Mesendoderm (in vitro differentiated cells): ENCODE data around the gene APMAP.

Experiments used
- DNase-seq: peaks from one replicate; pipeline ENCODE4 v3.0.0; 2013
- H2AK5ac ChIP-seq: 2 replicates; pipeline ENCODE4 v1.6.1; 2013; ENCODE audit warnings: low read length, inconsistent platforms
- H2BK120ac ChIP-seq: 2 replicates; pipeline ENCODE4 v1.6.1; 2013; ENCODE audit warnings: low read depth, mild to moderate bottlenecking, low read length, moderate library complexity, mixed read lengths
- H2BK15ac ChIP-seq: replicated peaks from 2 replicates; pipeline ENCODE4 v1.6.1; 2013; ENCODE audit warnings: low read depth, mild to moderate bottlenecking, moderate library complexity
- H2BK5ac ChIP-seq: 2 replicates; pipeline ENCODE4 v1.6.1; 2013; ENCODE audit warnings: low read length, inconsistent platforms
- H3K18ac ChIP-seq: 2 replicates; pipeline ENCODE4 v1.6.1; 2013; ENCODE audit warnings: mild to moderate bottlenecking, low read length, mixed read lengths
- H3K23ac ChIP-seq: one replicate; pipeline ENCODE4 v1.6.1; 2013; ENCODE audit warnings: low read length
- H3K27ac ChIP-seq: 2 replicates; pipeline ENCODE4 v1.5.1; 2013; ENCODE audit warnings: low read depth, mild to moderate bottlenecking, inconsistent platforms, low read length, moderate library complexity
- H3K27me3 ChIP-seq: 2 replicates; pipeline ENCODE4 v1.6.1; 2013; ENCODE audit warnings: low read length, control low read depth, mild to moderate bottlenecking, inconsistent platforms; ENCODE audit not compliant: insufficient read depth, poor library complexity
- H3K36me3 ChIP-seq: 2 replicates; pipeline ENCODE4 v1.6.1; 2013; ENCODE audit warnings: low read length, inconsistent platforms; ENCODE audit not compliant: control insufficient read depth, insufficient read depth
- H3K4ac ChIP-seq: one replicate; pipeline ENCODE4 v1.6.1; 2013; ENCODE audit warnings: low read depth, mild to moderate bottlenecking, low read length, moderate library complexity
- H3K4me1 ChIP-seq: 2 replicates; pipeline ENCODE4 v1.6.1; 2013; ENCODE audit warnings: low read depth, low read length, inconsistent platforms; ENCODE audit not compliant: control insufficient read depth
- H3K4me2 ChIP-seq: 2 replicates; pipeline ENCODE4 v1.6.1; 2013; ENCODE audit warnings: low read length
- H3K4me3 ChIP-seq: 2 replicates; pipeline ENCODE4 v1.5.1; 2013; ENCODE audit warnings: mild to moderate bottlenecking, low read length
- H3K56ac ChIP-seq: one replicate; pipeline ENCODE4 v1.6.1; 2013; ENCODE audit warnings: low read length
- H3K79me1 ChIP-seq: 2 replicates; pipeline ENCODE4 v1.6.1; 2013; ENCODE audit warnings: low read length, inconsistent platforms
- H3K79me2 ChIP-seq: 2 replicates; pipeline ENCODE4 v1.6.1; 2013; ENCODE audit warnings: mild to moderate bottlenecking, low read length; ENCODE audit not compliant: control insufficient read depth, insufficient read depth
- H3K9ac ChIP-seq: 2 replicates; pipeline ENCODE4 v1.6.1; 2013; ENCODE audit warnings: low read length, inconsistent platforms
- H4K5ac ChIP-seq: one replicate; pipeline ENCODE4 v1.6.1; 2013; ENCODE audit warnings: low read length
- H4K8ac ChIP-seq: one replicate; pipeline ENCODE4 v1.6.1; 2013; ENCODE audit warnings: low read depth, mild to moderate bottlenecking, control low read depth, low read length, moderate library complexity
- WGBS: extraction: QIAGEN DNeasy Blood & Tissue Kit; methylation state at CpG from one replicate; pipeline ENCODE4 v1.1.7; 2013; ENCODE audit warnings: low lambda C conversion rate, missing lambda C conversion rate; ENCODE audit not compliant: insufficient coverage; ENCODE audit errors: extremely low coverage; 5-methylcytosine and 5-hydroxymethylcytosine counted together

APMAP gene

DNA sequence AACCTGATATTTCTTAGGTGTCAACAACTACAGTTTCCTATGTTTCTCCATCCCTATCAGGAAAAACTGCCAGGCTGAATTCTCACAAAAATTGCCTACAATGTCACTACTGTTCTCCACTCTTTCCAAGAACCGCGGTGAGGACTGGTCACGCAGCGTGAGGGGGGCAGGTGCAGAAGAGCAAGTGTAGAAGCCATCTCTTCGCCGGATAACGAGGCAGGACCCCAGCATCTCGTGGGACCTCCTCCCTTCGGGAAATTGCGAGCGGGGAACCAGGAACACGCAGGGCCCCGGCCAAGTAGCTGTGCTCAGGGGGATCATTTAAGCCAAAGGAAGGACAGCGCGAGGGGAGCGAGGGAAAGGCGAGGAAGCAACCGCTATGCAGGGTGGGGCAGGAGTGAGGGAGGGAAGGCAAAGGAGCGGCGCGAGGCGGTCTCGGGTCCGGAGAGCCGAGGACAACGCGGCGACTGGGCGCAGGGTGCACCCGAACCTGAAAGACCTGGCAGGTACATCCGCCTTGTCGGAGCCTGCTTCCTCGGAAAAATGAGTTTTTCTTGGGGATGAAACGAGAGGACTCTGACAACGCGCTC, 559 bp downstream of the APMAP start:
- H2BK5ac ChIP-seq, result no peak overlapping the region
- H3K4me2 ChIP-seq, result peak overlapping the region; percentile 80
- no peak overlapping the region for H2BK120ac ChIP-seq
- peak overlapping the region; percentile 99 for H3K56ac ChIP-seq
- H4K5ac ChIP-seq, result no peak overlapping the region
- H2AK5ac ChIP-seq, result no peak overlapping the region
- H3K18ac ChIP-seq, result no peak overlapping the region
- peaks cover 16% of the 10 kb centered on the region for H3K79me1 ChIP-seq
- peak overlapping the region; percentile 93 for H3K4me3 ChIP-seq
- DNase-seq, result peak; percentile 30
- H4K8ac ChIP-seq, result no peak overlapping the region
- peak overlapping the region; percentile 85 for H3K23ac ChIP-seq
- H3K9ac ChIP-seq, result peak overlapping the region; percentile 92
- no peak overlapping the region for H3K27ac ChIP-seq
- H3K36me3 ChIP-seq, result no peaks in the 10 kb centered on the region
- no peak overlapping the region for H3K4ac ChIP-seq
- no CpG with 5 or more reads among the region's 36 CpGs for WGBS
- H3K27me3 ChIP-seq, result no peaks in the 10 kb centered on the region
- no peaks in the 10 kb centered on the region for H3K4me1 ChIP-seq
- peaks cover 13% of the 10 kb centered on the region for H3K79me2 ChIP-seq
- H2BK15ac ChIP-seq, result no peak overlapping the region

DNA sequence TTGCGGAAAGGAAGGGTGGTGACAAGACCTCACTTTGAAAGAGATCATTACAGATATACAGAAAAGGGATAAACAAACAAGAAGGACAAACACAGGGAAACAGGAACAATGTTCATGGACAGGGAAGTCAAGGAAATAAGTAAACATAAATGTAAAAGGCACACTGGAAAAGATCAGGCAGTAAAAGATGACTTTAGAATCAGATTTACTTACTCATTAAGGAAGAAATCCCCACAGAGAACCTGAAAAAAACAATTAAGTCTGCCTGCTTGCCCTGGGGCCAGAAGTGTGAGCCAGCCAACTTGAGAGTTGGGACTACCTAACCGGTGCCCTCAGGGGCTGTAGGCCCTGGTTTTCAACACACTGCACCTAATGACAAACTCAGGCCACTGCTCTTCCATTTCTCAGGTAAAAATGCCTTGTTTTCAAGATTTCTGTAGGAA, 1.7 kb downstream of the APMAP start:
- Histone ChIP-seq H3K56ac (no peak overlapping the region), H3K79me1 (peaks cover 24% of the 10 kb centered on the region), H3K4me2 (no peak overlapping the region), H2BK120ac (no peak overlapping the region), H3K27ac (no peak overlapping the region), H4K8ac (no peak overlapping the region), H3K9ac (no peak overlapping the region), H3K79me2 (peaks cover 21% of the 10 kb centered on the region), H3K4me3 (no peak overlapping the region), H3K18ac (no peak overlapping the region), H2AK5ac (no peak overlapping the region), H3K27me3 (no peaks in the 10 kb centered on the region), H3K23ac (no peak overlapping the region), H3K36me3 (no peaks in the 10 kb centered on the region), H2BK5ac (no peak overlapping the region), H4K5ac (no peak overlapping the region), H3K4me1 (no peaks in the 10 kb centered on the region), H2BK15ac (no peak overlapping the region), H3K4ac (no peak overlapping the region)
- WGBS, result no CpG with 5 or more reads among the region's 2 CpGs
- peak; percentile 59 for DNase-seq

DNA sequence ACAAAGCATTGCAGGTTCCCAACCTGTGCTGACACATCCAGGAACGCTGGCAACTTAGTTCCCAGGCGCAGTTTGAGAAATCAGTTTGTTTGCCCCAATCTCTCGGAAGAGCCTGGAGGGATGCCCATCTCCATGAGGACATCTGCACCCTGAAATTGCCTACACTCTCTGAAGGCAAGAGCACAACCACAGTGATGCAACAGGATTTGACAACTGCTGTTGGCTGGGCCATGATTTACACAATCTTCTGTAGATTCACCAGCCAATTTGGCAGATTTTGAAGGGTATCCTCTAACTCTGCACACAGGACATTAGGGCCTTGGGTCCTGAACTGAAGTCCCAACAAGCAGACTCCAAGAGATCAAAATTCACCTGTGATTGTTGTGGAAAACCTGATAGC, 3.4 kb downstream of the APMAP start:
- Histone ChIP-seq H3K18ac (no peak overlapping the region), H3K4me1 (no peaks in the 10 kb centered on the region), H3K4ac (no peak overlapping the region), H2BK5ac (no peak overlapping the region), H3K79me2 (peaks cover 23% of the 10 kb centered on the region), H3K36me3 (no peaks in the 10 kb centered on the region), H3K4me2 (no peak overlapping the region), H3K4me3 (no peak overlapping the region), H3K23ac (no peak overlapping the region), H3K79me1 (peaks cover 27% of the 10 kb centered on the region), H3K27ac (no peak overlapping the region), H2BK120ac (no peak overlapping the region), H2AK5ac (no peak overlapping the region), H3K27me3 (no peaks in the 10 kb centered on the region), H3K9ac (no peak overlapping the region), H4K5ac (no peak overlapping the region), H3K56ac (no peak overlapping the region), H2BK15ac (no peak overlapping the region), H4K8ac (no peak overlapping the region)
- no peak for DNase-seq
- WGBS, result no CpG with 5 or more reads among the region's 3 CpGs

DNA sequence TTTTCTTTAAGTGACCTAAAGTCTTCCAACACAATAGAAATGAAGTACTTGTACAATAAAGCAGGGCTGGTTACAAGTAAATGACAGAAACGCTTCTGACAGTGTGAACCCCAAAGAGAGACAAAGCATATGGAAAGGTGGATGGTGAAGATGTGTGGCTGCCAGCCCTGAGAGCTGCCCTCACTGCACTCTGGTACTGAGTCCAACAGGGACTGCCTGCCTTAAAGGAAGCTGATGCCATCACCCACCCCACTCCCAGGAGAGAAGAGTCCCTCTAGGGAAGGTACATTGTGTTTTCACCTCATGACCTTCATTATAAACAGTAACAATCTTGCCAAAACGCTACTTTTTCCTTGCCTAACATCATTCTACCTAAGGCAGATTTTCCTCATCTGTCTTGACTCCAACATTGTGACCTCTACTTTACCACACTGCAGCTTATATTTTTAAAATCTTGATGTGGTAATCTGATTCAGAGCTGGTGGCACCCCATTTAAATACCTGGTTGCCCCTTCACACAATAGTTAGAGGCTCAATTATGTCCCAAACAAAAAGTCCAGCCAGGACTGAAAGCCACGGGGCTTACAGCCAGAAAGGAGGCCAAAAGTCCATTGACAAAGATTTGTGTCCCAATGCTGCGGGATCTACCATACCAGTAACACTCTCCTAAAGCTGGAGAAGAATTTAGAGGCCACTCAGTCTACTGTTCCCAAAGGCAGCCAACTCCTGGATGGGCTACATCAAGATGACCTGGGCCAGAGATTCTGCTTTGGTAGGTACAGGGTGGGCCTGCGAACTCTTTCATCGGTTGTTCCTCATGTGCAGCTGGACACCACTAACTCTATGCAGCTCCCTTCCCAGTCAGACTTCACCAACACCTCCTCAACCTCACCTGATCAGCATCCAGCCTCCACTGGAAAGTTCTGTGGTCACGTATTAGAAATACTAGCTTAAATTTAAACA, 4.4 kb downstream of the APMAP start:
- Histone ChIP-seq H2BK5ac (no peak overlapping the region), H3K56ac (no peak overlapping the region), H3K9ac (no peak overlapping the region), H2AK5ac (no peak overlapping the region), H2BK120ac (no peak overlapping the region), H3K4me1 (no peaks in the 10 kb centered on the region), H3K4me2 (no peak overlapping the region), H3K4ac (no peak overlapping the region), H4K8ac (no peak overlapping the region), H3K18ac (no peak overlapping the region), H3K4me3 (no peak overlapping the region), H2BK15ac (no peak overlapping the region), H3K79me1 (peaks cover 27% of the 10 kb centered on the region), H3K79me2 (peaks cover 23% of the 10 kb centered on the region), H3K27ac (no peak overlapping the region), H3K36me3 (no peaks in the 10 kb centered on the region), H4K5ac (no peak overlapping the region), H3K27me3 (no peaks in the 10 kb centered on the region), H3K23ac (no peak overlapping the region)
- no peak for DNase-seq
- no CpG with 5 or more reads among the region's 7 CpGs for WGBS

DNA sequence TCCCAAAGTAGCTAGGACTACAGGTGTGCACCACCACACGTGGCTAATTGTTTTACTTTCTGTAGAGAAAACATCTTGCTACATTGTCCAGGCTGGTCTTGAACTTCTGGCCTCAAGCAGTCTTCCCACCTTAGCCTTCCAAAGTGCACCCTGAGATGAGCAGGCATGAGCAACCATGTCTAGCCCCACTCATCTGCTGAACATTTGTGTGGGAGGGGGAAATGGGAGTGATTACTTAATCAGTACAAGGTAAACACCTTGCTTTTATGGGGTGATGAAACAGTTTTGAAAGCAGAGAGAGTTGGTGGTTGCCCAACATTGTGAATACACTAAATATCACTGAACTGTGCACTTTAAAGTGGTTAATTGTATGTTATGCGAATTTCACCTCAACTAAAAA, 5.3 kb downstream of the APMAP start:
- Histone ChIP-seq H3K9ac (no peak overlapping the region), H3K23ac (no peak overlapping the region), H3K4me2 (no peak overlapping the region), H2BK15ac (no peak overlapping the region), H3K4ac (no peak overlapping the region), H3K18ac (no peak overlapping the region), H2AK5ac (no peak overlapping the region), H3K4me3 (no peak overlapping the region), H3K27me3 (no peaks in the 10 kb centered on the region), H3K79me2 (peaks cover 23% of the 10 kb centered on the region), H3K79me1 (peaks cover 29% of the 10 kb centered on the region), H2BK5ac (no peak overlapping the region), H4K5ac (no peak overlapping the region), H4K8ac (no peak overlapping the region), H3K27ac (no peak overlapping the region), H3K4me1 (no peaks in the 10 kb centered on the region), H3K36me3 (no peaks in the 10 kb centered on the region), H3K56ac (no peak overlapping the region), H2BK120ac (no peak overlapping the region)
- WGBS, result no CpG with 5 or more reads among the region's 2 CpGs
- DNase-seq, result no peak
